CD4-positive, alpha-beta T cell treated with Interferon alpha-2 for 1 hour (primary cell): ENCODE data around the gene C9orf57.
"Not testable (repeated sequence)": the region's sequence is repeated elsewhere in the genome, so short reads cannot be mapped to it uniquely, and the experiment has no call there.

Experiments used
- DNase-seq, 2 donors: peaks; one replicate each; pipeline ENCODE4 v3.0.0-alpha.2; 2020 to 2022

Gene C9orf57, protein sequence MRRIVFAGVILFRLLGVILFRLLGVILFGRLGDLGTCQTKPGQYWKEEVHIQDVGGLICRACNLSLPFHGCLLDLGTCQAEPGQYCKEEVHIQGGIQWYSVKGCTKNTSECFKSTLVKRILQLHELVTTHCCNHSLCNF

DNA sequence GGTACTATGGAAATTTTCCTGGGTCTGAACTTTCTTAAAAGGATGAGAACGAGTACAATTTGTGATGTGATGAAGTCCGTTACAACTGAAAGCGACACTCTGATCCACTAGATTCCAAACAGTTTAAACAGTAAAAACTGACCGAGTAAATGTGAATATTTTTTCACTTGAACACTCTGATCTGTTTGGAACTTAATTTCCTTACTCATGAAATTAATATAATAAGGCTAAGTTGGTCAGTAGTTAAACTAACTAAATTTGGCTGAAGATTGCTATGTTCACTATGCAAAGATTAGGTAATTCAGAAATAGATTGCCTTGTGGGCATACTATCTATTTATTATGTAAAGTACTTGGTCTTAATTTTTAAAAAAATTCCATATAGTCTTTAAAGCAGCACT lies at the start of gene C9orf57:
Gene C9orf57, minus strand, starts transcription at position 101 of the 400 bp plus-strand sequence. CDS start 1,282 bp downstream, outside the sequence.
- no peak for DNase-seq

DNA sequence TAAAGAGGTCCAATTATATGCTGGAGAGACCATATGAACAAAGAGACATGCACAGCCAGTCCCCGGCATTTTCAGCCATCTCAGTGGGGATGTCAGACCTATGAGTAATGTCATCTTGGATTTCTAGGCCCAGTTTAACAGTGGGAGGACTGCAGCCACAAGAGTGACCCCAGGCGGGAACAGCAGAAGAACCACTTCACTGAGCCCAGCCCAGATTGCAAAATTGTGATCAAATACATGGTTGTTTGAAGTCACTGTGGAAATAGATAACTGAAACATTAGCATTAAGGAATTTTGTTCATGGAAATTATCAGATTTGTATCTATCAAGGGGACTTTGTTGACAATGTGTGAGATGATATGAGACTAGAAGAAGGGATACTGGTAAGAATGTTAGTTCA lies 42.1 kb upstream of the C9orf57 start:
- no peak for DNase-seq

DNA sequence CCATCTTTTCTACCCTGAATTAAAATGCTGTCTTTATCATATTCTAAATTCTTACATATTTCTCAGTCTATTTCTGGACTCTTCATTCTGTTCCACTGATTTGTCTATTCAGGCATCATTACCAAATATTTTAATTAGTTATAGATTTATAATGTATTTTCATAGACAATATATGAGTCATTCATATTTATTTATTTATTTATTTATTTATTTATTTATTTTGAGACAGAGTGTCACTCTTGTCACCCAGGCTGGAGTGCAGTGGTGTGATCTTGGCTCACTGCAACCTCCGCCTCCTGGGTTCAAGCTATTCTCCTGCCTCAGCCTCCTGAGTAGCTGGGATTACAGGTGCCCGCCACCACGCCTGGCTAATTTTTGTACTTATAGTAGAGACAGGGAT lies 35.1 kb upstream of the C9orf57 start:
- not testable (repeated sequence) for DNase-seq

DNA sequence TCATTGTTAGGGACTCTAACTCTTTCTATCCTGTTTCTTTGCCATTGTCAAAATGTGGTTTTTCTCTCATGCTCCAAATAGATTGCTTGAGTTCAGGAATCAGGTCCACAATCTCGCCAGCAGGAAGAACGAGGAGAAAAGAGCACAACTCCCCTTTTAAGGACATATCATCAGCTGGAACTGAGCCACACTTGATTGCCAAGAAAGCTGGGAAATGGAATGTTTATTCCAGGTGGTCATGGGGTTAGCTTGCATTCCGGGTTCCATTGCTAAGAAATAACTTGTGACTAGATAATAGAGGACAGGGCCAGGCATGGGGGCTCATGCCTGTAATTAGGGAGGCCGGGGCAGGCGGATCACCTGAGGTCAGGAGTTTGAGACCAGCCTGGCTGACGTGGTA lies 32.4 kb upstream of the C9orf57 start:
- DNase-seq = no peak

DNA sequence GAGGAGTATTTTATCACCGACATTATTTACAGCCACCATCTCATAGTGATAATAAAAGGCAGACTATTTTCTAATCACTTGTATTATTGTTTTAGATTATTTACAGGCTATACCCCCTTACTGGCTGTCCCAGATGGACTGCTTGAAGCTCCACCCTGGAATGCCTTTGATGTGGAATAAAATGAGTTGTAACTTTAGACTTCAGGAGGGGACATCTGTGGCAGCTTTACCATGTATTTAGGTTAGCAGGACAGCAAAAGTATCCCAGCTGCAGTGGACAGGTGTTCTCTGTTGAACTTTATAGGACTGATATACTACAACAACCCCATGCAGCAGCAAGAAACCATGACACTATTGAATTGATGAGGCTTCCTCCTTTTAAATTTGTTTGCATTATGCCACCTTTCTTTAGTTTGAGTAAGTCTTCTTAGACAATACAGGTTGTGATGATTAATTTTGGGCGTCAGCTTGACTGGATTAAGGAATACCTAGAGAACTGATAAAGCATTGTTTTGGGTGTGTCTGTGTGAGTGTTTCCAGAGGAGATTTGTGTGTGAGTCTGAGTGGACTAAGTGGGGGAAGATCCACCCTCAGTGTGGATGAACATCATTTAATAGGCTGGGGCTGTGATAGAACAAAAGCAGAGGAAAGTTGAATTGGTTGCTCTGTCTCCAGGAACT lies 29.2 kb upstream of the C9orf57 start:
- no peak for DNase-seq

DNA sequence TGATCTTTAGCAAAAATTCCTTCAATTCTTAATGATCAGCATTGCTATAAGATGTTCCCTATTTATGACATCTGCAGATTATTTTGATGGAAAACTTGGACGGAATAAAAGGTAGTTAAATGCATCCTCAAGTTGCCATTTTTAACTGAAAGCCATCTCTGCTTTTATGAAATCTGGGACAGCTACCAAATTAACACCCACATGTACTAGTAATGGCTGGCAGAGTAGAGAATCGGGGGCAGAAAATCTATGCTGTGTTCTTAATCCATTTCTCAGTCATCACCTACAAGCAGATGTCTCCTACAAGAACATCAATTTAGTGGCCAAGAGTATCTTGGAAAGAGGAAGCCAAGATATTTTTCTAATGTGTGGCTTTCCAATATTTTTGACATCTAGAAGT lies 22.1 kb upstream of the C9orf57 start:
- DNase-seq = no peak

DNA sequence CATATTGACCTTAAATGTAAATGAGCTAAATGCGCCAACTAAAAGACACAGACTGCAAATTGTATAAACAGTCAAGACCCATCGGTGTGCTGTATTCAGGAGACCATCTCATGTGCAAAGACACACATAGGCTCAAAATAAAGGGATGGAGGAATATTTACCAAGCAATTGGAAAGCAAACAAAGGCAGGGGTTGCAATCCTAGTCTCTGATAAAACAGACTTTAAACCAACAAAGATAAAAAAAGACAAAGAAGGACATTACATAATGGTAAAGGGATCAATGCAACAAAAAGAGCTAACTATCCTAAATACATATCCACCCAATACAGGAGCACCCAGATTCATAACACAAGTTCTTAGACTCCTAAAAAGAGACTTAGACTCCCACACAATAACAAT lies 14.3 kb upstream of the C9orf57 start:
- DNase-seq = not testable (repeated sequence)

DNA sequence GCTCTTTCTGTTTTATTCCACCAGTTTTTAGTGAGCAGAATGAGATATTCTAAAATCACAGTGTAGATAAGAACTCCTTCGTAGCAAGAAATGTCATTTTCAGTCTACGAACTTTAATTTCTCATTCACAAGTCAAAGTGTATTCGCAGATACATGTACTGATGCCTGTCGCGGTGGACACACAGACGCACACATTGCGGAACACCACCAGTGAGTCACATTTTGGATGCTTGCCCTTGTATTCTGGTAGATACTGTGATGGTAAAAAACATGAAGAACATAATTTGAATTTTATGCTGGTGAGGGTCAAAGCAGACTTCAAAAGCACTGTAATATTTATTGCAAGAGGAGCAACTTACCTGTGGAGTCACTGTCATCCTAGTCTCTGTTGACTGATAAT lies 4.7 kb upstream of the C9orf57 start:
- DNase-seq = no peak

DNA sequence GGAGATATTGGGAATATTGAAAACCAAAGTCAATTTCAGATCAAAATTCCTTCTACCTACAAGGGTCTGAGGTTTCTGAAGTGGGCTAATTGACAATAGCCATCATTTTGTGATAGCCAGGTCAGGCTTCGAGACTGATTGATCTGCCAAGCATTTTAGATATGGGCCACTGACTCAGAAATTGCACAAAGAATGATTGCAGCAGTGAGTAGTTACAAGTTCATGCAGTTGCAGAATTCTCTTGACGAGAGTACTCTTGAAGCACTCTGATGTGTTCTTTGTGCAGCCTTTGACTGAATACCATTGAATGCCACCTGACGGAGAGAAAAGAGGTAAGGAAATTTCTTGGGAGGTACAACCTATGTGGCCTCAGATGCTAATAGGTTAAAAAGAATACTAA lies 8.3 kb downstream of the C9orf57 start:
- DNase-seq = no peak

DNA sequence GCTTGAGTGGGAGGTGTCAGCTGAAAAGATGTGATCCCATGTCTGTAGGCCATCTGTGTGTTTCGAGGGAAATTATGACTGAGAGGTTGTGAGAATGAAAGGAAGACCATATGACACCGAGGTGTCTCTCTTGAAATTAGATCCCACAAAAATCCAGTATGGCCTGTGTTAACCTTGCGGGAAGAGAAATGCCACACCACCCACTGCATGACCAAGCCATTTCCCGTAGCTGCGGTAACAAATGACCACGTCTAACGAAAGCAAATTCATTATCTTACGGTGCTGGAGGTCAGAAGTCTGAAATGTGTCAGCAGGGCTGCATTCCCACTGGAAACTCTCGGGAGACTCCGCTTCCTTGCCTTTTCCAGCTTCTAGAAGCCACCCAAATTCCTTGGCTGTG lies 11.6 kb downstream of the C9orf57 start:
- no peak for DNase-seq

DNA sequence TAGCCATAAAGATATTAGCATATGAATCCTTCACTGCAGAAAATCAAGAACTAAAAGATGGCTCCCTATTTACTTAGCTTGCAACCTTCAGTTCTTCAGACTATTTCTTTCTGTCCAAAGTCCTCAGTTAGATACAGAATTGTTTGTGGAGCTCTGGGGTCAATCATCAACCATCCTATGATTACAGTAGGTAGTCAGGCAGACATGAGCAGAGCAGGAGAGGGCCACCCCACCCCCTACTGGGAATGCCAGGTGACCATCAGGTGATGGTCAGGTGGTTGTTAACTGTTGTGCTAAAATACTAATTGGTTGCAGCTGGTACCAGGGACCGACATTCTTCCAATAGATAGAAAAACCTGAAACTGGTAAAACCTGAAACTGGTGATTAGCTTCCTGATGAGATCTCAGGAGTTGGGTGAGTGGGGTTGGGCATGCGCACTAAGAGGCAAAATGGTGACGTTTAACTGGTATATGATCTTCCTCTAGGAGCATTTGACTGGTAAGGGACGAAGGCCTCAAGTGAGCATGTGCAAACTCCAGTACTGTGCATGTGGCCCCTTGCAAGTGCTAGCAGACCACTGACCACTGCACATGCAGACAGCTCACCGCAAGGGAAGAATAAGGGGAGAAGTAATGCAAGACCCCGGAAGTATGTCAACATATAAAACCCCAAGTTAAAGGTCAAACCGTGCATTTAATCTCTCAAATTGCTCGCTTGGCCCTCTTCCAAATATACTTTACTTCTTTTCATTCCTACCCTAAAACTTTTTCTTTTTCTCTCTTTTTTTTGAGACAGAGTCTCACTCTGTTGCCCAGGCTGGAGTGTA lies 13.6 kb downstream of the C9orf57 start:
- no peak for DNase-seq

DNA sequence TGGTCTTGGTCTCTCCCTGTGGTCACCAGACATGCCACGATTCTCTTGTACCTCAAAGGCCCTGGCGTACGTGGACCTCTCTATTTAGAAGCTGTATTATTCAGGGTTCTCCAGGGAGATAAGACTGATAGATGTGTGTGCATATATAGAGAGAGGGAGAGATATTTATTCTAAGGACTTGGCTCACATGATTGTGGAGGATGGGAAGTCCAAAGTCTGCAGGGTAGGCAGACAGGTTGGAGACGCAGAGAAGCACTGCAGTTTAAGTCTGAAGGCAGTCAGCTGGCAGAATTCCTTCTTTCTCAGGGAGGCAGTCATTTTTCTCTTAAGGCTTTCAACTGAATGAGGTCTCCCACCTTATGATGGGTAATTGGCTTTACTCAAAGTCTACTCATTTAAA lies 16.3 kb downstream of the C9orf57 start:
- DNase-seq = no peak

DNA sequence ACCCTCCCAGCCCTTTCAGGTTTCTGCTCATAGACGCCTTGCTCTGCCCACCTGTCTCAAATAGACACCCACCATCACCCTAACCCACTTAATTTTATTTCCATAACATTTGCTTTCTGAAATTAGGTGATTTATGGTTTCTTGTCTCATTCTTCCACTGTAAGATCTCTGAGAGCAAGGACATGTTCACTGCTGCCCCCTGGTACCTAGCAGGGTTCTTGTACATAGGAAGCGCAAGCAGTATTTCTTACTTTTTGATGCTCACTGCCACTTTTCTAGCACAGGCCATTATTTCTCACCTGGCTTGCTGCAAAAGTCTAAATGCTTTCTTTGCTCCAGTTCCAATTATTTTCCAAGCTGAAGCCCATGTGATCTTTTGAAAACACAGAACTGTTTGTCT lies 16.8 kb downstream of the C9orf57 start:
- no peak for DNase-seq

DNA sequence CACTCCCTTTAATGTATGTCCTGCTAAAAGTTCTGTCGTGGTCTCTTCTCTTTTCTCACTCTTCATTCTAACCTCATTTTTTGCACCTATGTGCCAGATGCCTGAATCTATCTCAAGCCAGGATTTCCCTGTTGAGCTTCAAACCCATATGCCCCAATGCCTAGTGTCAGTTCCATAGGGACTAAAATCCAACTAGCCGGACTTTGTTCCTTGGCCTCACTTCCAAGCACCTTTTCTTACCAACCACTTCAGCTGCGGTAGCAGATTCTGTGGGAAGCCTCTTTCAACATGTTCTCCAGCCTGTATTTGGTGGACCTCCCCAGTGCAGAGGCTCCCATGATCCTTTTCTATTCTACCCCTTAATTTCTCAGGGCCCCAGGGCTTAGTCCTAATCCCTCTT lies 17.5 kb downstream of the C9orf57 start:
- no peak for DNase-seq

DNA sequence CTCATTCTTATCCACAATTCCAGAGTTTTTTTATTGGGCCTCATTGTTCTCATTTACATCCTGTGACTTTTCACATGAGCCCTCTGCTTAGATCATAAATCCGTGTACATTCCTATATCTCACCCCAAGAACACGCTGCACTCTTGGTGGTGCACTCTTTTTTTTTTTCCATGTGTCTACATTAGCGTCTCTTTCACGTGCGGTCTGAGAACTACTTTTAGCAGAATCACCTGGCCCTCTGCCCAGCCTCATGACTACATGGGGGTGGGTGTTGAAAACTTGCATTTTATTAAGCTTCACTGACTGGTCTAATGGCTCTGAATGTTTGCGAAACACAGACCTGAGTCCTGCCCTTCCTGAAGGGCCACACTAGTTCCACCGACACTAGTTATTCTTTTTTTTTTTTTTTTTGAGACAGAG lies 18.6 kb downstream of the C9orf57 start:
- peak in 1 of 2 donors; percentile 6 for DNase-seq

DNA sequence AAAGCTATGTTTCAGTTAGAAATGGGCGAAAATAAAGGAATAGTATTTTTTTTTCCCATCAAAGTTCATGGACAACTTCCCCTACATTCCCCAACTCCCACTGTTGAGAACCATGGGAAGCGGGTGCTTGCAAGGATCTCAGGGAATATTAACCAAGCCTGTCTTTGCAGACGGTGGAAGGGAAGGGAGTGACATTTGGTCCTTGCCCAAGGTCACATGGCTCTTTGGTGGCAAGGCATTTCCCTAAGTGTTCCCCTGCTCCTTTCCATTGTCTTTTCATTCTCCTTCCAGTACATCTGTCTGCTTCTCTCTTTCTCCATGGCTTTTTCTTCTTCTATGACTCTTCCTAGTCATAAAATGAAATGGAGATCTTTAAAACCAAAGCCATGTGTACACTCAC lies 19.0 kb downstream of the C9orf57 start:
- no peak for DNase-seq

DNA sequence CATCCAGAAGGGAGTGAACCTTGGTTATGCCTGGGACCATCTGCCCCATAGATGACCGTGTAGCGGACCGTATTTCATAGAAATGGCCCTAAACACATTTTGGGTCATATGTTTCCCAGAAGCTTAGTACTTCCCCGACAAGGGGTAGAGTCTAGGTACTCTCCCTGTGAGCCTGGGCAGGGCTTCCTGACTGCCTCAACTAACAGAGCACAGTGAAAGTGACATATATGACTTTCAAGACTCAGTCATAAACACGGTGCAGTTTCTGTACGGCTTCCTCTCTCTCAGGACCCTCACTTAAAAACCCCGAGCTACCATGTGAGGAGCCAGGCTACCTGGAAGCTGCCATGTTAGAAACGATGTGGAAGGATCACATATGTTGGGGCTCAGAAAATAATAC lies 20.9 kb downstream of the C9orf57 start:
- DNase-seq = no peak

DNA sequence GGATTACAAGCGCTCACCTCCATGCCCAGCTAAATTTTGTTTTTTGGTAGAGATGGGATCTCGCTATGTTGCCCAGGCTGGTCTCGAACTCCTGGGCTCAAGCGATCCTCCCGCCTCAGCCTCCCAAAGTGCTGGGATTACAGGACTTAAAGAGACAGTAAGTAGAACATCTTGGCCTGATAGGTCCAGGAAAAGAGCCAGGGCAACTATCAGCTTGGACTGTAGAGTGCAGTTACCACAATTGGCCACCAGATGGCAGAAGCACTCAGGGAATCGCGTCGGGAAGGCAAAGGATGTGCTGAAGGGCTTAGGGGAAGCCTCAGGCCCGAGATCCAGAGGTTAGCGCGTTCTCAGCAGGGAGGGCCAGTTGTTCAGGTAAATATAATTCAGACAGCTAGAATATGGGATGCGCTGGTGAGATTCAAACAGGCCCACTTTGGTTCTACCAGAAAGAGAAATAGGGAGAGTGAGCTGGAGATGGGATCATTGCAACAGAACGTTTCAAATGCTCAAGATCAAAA lies 21.5 kb downstream of the C9orf57 start:
- DNase-seq = peak; percentile 47 to 62

DNA sequence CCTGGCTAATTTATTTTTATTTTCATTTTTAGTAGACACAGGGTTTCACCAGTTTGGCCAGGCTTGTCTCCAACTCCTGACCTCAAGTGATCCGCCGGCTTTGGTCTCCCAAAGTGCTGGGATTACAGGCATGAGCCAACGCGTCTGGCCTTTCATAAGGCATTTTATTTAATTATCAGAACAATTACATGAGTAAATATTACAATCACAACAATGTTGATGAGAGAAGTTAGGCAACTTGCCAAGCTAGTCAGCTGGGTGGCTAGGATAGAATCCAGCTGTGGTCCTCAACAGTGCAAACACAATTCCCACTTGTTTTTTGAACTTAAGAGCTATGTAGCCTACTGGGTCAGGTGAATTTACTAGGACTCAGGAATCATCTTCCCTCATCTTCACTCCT lies 22.0 kb downstream of the C9orf57 start:
- no peak for DNase-seq

DNA sequence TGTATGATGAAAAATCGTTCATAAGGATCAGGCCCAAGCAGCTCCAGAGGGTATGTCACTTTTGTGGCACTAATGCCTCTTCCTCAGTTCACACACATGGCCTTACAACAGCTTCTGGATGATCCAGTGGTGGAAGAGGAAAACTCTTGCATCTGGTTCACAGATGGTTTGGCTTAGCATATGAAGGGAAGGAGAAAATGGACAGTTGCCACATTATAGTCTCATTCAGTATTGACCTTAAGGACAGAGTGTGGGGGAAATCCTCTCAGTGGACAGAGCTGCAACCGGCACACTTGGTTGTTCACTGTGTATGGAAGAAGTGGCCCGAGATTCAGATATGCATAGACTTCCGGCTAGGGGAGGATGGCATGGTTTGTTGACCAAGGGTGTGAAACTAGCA lies 22.8 kb downstream of the C9orf57 start:
- DNase-seq = no peak

DNA sequence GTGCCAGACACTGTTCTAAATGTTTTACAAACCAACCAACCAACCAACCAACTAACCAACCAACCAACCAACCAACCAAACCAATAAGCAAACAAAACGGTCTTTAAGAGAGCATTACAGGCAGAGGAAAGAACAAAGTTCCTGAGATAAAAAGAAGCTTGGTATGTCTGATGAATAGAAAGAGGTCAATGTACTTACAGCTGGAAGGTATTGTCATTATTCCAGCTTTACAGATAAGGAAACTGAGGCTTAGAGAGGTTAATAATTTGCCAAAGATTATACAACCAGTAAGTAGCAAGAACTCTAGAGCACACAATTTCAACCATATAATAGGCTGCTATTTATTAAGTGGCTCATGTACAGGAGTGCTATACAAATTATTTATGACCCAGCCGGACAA lies 29.6 kb downstream of the C9orf57 start:
- DNase-seq = no peak

DNA sequence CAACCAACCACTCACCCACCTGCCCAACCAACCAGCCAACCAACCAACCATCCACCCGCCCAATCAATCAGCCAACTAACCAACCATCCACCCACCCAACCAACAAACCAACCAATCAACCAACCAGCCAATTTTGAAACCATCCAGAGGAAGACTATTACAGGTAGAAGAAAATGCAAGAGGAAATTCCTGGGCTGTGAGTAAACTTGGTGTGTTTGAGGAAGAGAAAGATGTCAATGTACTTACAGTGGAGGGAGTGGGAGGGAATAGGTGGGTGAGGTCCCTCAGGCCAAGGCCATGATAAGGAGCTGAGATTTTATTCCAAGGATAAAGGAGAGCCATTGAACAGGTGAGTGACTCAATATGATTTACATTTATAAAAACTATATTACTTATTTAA lies 30.4 kb downstream of the C9orf57 start:
- no peak for DNase-seq

DNA sequence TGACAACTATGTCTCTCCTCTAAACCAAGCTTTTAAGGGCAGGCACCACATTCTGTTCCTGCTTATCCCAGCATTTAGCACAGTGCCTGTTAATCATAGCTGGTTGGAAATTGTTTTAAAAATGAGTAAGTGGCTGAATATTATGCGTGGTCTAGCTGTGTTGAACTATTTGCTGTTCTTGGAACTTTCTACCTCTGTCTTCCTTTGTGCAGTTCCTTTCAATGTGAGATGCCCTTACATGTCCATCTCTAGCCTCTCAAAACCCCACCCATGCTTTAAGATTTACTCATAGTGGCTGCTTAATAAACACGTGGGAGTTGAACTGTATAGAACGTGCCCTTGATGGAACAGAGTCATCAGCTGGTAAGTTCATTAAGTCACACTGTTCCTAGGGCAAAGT lies 34.5 kb downstream of the C9orf57 start:
- no peak for DNase-seq

DNA sequence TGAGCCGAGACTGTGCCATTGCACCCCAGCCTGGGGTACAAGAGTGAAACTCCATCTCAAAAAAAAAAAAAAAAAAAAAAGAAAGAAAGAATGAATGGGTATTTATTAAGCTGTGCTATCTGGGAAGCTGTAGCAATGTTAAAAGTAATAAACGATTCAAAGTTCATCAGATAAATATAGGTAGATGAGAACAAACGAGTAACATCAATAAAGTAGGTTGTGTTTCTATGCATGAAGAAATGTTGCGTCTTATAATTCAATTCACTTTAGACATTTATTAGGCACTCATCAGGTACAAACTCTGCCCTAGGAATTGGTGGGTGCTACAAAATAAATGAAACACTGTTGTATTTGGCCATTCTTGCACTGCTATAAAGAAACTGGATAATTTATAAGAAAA lies 36.8 kb downstream of the C9orf57 start:
- DNase-seq = no peak
